HG02571 (cell line): ENCODE results near the gene TRERF1.
"Not testable (repeated sequence)": the region's sequence is repeated elsewhere in the genome, so short reads cannot be mapped to it uniquely, and the experiment has no call there.

ENCODE experiments used
- ATAC-seq: cut with Tn5 transposase; IDR thresholded peaks from one replicate; pipeline ENCODE4 v1.9.1; 2021; ENCODE audit warnings: mild to moderate bottlenecking, moderate library complexity; ENCODE audit not compliant: unreplicated experiment

TRERF1 gene, protein sequence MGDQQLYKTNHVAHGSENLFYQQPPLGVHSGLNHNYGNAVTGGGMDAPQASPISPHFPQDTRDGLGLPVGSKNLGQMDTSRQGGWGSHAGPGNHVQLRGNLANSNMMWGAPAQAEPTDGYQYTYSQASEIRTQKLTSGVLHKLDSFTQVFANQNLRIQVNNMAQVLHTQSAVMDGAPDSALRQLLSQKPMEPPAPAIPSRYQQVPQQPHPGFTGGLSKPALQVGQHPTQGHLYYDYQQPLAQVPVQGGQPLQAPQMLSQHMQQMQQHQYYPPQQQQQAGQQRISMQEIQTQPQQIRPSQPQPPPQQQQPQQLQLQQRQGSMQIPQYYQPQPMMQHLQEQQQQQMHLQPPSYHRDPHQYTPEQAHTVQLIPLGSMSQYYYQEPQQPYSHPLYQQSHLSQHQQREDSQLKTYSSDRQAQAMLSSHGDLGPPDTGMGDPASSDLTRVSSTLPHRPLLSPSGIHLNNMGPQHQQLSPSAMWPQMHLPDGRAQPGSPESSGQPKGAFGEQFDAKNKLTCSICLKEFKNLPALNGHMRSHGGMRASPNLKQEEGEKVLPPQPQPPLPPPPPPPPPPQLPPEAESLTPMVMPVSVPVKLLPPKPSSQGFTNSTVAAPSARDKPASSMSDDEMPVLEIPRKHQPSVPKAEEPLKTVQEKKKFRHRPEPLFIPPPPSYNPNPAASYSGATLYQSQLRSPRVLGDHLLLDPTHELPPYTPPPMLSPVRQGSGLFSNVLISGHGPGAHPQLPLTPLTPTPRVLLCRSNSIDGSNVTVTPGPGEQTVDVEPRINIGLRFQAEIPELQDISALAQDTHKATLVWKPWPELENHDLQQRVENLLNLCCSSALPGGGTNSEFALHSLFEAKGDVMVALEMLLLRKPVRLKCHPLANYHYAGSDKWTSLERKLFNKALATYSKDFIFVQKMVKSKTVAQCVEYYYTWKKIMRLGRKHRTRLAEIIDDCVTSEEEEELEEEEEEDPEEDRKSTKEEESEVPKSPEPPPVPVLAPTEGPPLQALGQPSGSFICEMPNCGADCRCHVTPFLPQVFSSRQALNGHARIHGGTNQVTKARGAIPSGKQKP (N-terminal part only)

DNA sequence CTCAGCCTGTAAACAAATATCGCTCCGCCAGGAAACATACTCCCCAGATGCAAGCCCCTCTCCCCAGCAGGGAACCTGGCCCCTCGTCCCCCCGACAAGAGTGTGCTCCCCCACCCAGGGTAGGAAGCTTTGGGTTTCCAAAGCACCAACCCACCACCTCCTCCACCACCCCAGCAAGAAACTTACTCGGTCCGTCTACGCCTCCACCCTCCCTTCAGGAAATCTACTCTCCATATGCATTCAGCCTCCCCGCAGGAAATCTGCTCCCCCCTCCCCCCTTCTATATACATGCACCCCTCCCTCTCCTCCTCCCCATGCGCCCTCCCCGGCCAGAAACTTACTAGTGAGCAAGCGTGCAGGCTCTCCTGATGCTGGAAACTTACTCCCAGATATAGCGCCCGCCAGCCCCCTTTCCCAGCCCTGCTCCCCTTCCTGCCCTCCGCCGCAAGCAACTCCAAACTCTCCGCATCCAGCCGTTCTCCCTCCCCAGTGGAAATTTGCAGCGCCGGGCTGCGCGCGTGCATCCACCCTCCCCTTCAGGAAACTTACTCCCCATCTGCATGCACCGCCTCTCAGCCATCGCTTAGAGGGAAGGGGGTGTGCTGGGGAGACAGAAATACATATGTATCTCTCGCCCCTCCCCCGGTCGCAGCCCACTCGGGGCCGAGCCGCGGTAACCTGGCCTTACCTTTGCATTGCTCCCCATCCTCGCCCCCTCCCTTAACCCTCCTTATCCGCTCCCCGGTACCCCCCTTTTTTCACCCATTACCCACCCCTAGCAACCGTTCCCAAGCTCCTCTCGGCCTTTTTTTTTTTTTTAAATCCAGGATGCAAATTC lies at the start of gene TRERF1:
TRERF1 (minus strand) TSS at position 594 of the 838 bp plus-strand sequence. CDS start 182,336 bp downstream, outside the sequence.
- peak; percentile 38 for ATAC-seq

DNA sequence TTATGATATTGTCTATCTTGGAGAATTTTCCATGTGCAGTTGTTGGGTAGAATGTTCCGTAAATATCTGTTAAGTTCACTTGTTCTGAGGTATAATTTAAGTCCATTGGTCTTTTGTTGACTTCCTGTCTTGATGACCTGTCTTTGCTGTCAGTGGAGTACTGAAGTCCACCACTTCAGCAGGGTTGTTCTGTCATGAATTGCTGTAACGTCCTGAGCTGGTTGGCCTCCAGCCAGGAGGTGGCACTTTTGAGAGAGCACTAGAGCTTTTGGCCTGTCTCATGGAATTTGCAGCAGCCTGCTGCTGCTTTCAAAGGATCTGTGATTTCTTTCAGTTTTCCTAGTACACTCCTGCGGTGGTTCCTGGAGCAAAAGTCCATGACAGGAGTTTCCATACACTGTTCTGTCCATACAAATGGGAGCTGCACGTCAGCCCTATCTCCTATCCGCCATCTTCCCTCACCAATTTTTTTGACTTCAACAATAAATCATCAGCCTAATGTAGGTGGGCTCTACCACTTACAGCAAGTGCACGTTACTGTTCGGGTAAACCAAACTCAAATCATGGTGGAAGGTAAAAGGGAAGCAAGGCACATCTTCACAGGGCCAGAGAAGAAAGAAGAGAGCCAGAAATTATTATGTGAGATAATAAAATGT lies 46.9 kb upstream of the TRERF1 start:
- ATAC-seq, result no peak

DNA sequence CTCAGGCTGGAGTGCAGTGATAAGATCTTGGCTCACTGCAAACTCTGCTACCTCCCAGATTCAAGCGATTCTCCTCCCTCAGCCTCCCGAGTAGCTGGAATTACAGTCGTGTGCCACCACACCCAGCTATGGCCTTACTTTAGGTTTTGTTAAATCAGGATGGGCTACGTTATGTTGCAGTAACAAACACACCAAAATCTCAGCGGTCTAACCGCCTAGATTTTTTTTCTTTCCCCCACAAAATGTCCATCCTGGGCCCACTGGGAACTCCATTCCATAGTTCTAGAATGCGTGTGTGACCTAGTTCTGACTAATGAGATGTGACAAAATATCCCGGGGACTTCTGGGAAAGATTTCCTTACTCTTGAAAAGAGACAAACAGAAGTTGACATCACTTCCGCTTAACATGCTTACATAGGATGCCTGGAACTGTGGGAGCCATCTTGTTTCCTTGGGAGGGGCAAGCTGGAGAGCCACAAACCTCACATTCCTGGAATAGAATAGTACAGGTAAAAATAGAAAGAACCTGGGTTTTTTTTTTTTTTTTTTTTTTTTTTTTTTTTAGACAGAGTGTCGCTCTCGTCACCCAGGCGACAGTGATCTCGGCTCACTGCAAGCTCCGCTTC lies 42.3 kb upstream of the TRERF1 start:
- no peak for ATAC-seq

DNA sequence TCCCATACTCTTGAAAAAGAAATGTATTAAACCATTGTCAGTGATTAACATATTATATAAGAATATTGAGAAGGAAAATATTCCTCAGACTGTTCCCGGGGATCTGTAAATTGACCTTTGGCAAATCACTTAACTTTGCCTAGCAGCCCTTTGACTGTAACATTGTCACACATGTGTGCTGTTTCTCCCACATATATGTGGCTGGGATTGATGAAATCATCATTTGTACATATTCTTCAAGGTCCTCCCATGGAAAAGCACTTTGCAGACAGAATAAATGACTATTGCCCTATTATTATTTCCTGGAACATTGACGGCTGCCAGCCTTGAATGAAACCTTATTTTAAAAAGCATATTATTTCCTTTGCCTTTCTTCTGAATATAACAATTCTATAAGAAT lies 36.4 kb upstream of the TRERF1 start:
- ATAC-seq, result no peak

DNA sequence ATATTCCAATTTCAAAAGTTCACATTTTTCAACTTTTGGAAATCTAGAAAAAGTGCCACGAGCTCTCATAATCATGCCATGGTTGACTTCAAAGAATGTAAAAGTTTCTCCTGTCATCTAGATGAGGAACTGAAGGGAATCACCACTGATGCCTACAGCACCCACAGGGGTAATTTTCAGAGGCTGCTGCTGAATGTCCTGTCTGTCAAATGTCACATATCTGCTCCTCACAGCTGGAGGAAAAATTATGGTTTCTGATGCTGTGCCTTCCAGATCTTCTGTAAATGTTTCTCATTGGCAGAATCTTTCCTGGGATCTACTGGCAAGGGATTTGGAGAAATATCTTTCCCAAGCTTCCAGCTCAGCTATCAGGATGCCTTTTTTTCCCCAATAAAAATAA lies 32.5 kb upstream of the TRERF1 start:
- no peak for ATAC-seq

DNA sequence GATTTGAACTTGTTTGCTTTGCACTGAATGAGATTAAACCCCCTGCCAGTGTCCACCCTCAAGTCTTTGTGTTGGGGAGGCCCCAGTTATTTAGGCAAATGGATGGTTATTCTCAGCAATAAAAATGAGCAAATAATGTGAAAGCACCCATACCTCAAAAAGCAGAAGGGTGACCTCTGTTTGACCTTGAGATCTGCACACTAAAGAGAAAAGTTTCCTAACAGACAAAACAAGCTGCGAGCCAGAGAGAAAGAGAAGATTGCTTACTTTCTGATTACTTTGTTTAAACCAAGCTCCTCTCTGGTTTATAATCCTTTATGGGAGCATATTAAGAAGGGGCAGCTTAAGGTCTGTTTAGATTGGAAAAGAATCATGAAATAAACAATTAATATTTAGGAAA lies 30.4 kb upstream of the TRERF1 start:
- ATAC-seq, result no peak

DNA sequence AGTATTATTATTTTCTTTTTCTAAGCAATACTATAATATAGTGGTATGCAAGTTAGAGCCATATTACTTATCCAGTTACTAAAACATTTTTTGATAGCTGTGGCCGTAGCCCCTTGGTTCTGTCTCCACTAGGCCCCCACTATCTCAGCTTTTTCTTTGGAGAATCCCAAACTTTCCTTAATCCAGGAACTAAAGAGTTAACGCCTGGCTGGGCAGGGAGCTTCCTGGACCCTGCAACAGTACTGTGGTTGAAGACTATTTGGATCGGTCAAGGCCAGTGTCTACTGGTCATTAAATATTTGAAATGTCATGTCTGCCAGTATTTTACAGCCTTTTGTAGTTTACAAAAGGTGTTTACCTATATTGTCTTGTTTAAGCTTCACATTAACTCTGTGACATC lies 20.0 kb upstream of the TRERF1 start:
- no peak for ATAC-seq

DNA sequence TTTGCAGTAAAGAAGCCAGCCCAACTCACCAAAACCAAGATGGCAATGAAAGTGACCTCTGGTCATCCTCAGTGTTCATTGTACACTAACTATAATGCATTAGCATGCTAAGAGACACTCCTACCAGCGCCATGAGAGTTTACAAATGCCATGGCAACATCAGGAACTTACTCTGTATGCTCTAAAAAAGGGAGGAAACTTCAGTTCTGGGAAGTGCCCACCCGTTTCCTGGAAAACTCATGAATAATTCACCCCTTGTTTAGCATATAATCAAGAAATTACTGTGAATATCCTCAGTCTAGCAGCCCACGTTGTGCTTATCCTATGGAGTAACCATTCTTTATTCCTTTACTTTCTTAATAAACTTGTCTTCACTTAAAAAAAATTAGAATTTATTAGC lies 19.4 kb upstream of the TRERF1 start:
- ATAC-seq, result no peak

DNA sequence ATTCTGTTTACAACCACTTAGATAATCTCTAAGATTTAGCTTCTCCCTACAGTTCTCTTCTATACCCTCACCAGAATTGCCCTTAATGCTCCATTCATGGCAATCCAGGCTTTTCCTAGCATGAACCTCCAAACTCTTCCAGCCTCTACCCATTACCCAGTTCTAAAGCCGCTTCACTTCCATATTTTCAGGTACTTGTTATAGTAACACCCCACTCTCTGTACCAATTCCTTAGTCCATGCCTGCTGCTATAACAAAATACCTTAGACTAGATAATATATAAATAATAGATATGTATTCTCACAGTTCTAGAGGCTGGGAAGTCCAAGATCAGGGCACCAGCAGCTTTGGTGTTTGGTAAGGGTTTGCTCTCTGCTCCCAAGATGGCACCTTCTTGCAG lies 16.5 kb upstream of the TRERF1 start:
- ATAC-seq, result no peak

DNA sequence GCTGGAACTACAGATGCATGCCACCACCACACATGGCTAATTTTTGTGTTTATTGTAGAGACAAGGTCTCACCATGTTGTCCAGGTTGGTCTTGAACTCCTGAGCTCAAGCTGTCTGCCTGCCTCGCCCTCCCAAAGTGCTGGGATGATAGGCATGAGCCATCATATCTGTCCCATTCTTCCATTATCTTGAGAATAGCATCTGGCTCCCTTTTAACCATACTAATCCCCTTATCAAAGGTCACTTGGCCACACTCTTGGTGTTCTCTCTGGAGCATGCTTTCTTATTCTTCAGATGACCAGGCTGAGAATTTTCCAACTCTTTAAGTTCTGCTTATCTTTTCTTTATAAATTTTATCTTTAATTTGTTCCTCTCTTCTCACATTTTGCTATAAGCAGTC lies 15.9 kb upstream of the TRERF1 start:
- ATAC-seq, result no peak

DNA sequence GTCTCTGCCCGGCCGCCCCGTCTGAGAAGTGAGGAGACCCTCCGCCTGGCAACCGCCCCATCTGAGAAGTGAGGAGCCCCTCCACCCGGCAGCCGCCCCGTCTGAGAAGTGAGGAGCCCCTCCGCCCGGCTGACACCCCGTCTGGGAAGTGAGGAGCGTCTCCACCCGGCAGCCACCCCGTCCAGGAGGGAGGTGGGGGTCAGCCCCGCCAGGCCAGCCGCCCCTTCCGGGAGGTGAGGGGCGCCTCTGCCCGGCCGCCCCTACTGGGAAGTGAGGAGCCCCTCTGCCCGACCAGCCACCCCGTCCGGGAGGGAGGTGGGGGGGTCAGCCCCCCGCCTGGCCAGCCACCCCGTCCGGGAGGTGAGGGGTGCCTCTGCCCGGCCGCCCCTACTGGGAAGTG lies 14.7 kb upstream of the TRERF1 start:
- not testable (repeated sequence) for ATAC-seq

DNA sequence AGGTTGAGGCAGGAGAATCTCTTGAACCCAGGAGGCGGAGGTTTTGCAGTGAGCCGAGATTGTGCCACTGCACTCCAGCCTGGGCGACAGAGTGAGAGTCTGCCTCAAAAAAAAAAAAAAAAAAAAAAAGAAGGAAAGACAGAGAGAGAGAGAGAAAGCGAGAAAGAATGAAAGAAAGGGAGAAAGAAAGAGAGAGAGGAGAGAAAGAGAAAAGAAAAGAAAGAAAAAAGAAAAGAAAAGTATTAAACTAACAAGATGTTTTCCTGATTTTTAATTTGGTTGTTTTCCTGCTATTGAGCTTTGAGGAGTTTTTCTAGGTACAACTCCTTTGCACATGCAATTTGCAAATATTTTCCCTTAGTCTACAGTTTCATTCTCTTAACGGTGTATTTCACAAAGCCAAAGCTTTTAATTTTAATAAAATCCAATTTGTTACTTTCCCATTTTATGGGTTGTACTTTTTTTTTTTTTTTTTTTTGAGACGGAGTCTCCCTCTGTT lies 10.8 kb upstream of the TRERF1 start:
- no peak for ATAC-seq

DNA sequence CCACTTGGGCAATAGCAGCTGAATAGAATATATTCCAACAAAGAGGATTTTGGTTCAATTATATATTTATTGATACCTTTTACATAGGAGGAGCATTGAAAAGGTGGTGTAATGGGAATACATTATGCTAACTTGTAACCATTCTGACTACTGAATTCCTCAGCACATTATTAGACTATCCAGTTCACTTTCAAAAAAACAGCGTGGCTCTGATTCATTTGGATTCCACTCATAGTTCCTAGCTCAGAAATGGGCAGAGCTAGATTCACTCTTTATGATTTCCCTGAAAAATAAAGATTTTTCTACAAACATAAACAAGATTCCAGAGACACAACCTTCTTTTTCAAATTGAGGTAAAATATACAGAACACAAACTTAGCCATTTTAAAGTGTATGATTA lies 9.2 kb upstream of the TRERF1 start:
- no peak for ATAC-seq

DNA sequence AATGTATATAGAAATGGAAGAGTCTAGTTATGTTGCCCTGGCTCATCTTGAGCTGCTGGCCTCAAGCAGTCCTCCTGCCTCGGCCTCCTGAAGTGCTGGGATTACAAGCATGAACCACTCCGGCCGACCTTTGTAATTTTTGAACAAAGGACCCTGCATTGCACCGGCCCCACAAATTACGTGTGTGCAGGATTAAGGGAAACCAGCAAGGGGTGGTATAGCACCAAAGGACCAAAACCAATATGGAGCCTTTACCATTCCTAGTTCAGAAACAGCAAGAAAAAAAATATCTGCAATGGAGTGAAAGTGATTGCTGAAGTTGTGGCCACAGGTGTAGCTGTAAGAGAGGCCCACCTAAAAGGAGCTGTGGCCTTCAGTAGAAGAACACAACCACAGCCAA lies 8.2 kb upstream of the TRERF1 start:
- ATAC-seq, result no peak

DNA sequence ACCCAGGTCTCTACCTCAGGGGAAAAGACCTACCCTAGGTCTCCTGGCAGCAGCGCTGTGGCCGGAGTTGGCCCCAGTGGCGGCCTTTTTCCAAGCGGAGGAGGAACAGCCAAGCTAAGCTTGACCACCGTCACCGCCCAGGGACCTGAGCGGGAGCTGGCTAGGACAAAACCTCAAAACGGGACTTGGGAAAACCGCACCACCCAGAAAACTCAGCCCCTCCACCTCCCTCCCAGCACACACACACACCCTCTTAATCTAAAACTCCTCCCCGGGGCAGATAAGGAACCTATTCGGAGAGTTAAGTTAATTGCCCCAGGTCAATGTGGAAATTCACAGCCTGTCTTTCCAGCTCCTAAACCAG lies 2.7 kb upstream of the TRERF1 start:
- no peak for ATAC-seq

DNA sequence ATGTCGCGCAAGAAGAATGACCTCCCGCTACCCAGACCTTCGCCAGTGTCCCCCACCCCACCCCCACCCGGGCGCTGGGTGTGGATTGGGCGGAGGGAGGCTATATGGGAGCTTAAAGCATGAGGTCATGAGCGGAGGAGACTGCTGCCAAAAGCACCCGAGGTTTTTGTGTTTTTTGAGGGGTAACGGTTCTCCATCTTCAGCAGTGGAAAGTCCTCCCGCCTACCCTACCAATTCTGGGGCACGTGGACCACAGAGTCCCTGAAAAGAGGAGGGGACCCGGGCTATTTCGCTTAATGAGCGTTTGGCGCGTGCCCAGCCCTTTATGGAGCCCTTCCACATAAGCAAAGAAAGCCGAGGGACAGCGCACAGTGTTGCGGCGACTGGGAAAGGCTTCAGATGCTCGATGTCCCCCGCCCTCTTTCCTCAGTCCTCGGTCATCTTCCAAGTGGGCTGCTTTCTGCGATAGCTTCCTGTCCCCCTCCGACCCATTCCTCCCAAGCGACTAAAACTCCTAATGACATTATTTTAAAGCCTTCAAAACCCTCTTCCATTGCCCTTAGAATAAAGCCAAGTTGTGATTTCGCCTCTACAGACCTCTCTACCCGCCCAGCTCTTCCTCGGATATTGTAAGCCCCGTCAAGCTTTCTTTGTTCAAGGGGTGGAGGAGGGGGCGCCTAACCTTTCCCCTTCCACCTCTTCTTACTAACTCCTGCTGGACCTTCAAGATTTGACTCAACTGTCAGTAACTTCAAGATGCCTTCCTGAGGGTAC lies 2.1 kb upstream of the TRERF1 start:
- ATAC-seq, result no peak

DNA sequence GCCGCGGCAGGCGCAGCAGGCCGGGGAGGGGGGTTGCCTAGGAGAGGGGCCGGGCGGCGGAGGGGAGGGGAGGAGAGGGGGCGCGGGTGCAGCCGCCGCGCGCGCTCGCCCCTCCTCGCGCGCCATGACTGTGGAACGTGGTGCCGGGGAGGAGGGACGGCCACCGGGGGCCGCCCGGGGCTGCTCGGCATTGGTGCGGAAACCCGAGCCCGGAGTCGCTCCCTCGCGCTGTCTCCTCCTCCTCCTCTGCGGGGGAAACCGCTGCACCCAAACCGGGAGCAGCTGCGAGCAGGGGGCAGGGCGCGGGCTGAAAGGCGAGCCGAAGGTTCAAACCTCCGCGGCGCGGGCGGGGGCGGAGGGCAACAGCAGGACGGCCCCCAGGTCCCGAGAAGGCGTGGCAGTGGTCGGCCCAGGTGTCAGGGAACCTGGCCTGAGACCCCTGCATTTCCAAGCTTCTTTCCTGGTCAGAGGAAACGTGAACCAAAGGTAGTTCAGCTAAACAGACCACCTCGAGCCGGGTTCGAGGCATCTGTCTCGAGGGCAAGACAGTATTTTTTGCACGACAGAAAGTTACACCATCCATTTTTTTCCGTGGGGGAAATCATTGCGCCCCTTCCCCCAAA lies 1.4 kb upstream of the TRERF1 start:
- peak; percentile 45 for ATAC-seq
